Parathyroid adenoma (tissue), 2 donors: ENCODE data around the gene EGFR.

Source experiments
- H2AFZ ChIP-seq: fragments of 300-600 bp; sonication (generic); one replicate; pipeline ENCODE4 v1.7.0; 2017; ENCODE audit warnings: antibody characterized with exemption, mild to moderate bottlenecking
- H3K27ac ChIP-seq: fragments of 300-600 bp; sonication (generic); one replicate; pipeline ENCODE4 v1.7.0; 2017
- H3K27me3 ChIP-seq: fragments of 300-600 bp; sonication (generic); one replicate; pipeline ENCODE4 v1.7.0; 2017; ENCODE audit warnings: low read length; ENCODE audit not compliant: control insufficient read depth, insufficient read depth
- H3K36me3 ChIP-seq: fragments of 300-600 bp; sonication (generic); one replicate; pipeline ENCODE4 v1.7.0; 2017; ENCODE audit warnings: low read length; ENCODE audit not compliant: control insufficient read depth, insufficient read depth
- H3K4me1 ChIP-seq: fragments of 300-600 bp; sonication (generic); one replicate; pipeline ENCODE4 v1.7.0; 2017; ENCODE audit warnings: control low read depth
- H3K4me2 ChIP-seq: fragments of 300-600 bp; sonication (generic); one replicate; pipeline ENCODE4 v1.7.0; 2017; ENCODE audit warnings: low read length
- H3K4me3 ChIP-seq: fragments of 300-600 bp; sonication (generic); one replicate; pipeline ENCODE4 v1.7.0; 2017; ENCODE audit warnings: low read depth, low read length
- H3K79me2 ChIP-seq: fragments of 300-600 bp; sonication (generic); one replicate; pipeline ENCODE4 v1.7.0; 2017; ENCODE audit warnings: control low read depth
- H3K9ac ChIP-seq: fragments of 300-600 bp; sonication (generic); one replicate; pipeline ENCODE4 v1.7.0; 2017; ENCODE audit warnings: mild to moderate bottlenecking
- H3K9me3 ChIP-seq: fragments of 300-600 bp; sonication (generic); one replicate; pipeline ENCODE4 v1.7.0; 2017; ENCODE audit warnings: low read length; ENCODE audit not compliant: control insufficient read depth
- TF ChIP-seq, protein P1 (sequence below): fragments of 300-600 bp; sonication (generic); IDR thresholded peaks from one replicate; pipeline ENCODE4 v1.7.0; 2017; ENCODE audit warnings: antibody characterized with exemption, mild to moderate bottlenecking
- donor health status: primary hyperparathyroidism.

Gene EGFR

DNA sequence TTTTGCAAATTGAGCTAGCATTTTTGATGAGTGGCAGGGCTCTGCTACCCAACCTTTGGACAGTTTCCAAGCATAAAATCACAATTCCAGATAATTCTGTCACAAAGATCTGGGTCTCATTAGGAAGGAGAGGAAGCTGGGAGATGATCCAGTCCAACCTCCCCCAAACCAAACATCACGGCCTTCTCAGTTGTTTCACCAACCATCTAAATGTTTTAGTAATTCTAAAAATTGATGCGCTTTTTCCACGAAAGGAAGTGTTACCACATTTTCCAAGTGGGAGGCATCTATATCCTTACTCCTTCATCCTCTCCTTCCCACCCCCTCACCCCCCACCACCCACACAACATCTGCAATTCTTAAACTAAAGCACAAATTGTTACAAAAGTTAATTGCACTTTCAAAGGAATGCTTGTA lies 108.3 kb downstream of the EGFR start:
- no peaks in the 10 kb centered on the region for H3K36me3 ChIP-seq
- no peak overlapping the region for H3K9ac ChIP-seq
- TF ChIP-seq, protein P1, sequence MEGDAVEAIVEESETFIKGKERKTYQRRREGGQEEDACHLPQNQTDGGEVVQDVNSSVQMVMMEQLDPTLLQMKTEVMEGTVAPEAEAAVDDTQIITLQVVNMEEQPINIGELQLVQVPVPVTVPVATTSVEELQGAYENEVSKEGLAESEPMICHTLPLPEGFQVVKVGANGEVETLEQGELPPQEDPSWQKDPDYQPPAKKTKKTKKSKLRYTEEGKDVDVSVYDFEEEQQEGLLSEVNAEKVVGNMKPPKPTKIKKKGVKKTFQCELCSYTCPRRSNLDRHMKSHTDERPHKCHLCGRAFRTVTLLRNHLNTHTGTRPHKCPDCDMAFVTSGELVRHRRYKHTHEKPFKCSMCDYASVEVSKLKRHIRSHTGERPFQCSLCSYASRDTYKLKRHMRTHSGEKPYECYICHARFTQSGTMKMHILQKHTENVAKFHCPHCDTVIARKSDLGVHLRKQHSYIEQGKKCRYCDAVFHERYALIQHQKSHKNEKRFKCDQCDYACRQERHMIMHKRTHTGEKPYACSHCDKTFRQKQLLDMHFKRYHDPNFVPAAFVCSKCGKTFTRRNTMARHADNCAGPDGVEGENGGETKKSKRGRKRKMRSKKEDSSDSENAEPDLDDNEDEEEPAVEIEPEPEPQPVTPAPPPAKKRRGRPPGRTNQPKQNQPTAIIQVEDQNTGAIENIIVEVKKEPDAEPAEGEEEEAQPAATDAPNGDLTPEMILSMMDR = no peak
- no peak overlapping the region for H3K4me3 ChIP-seq
- H3K27me3 ChIP-seq = no peaks in the 10 kb centered on the region
- H2AFZ ChIP-seq = no peak overlapping the region
- no peak overlapping the region for H3K27ac ChIP-seq
- H3K4me1 ChIP-seq = no peaks in the 10 kb centered on the region
- H3K79me2 ChIP-seq = no peaks in the 10 kb centered on the region
- H3K9me3 ChIP-seq = no peaks in the 10 kb centered on the region
- H3K4me2 ChIP-seq = no peak overlapping the region

DNA sequence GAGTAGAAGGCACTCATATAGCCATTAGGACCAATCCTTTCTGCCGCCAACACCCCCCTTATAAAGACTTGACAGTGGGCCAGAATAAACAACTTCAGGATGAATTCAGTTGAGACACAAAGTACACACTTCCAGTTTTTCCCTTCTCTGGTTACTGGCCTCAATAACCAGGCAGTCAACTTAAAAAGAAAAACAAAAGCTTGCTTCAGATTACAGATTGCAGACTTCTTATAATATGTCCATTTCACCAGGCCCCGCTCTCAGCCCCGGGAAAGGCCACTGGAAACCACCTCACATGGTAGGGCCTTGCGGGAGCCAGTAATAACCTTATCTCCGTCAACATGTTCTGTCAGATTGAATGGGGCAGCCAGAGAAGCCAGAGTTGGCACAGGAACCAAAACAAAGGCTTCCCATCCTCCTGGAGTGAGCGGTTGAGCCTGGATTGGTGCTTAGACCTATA lies 108.8 kb downstream of the EGFR start:
- Histone ChIP-seq H2AFZ (no peak overlapping the region), H3K9ac (no peak overlapping the region), H3K79me2 (no peaks in the 10 kb centered on the region), H3K4me2 (no peak overlapping the region), H3K27me3 (no peaks in the 10 kb centered on the region), H3K4me1 (no peaks in the 10 kb centered on the region), H3K27ac (no peak overlapping the region), H3K36me3 (no peaks in the 10 kb centered on the region), H3K9me3 (no peaks in the 10 kb centered on the region), H3K4me3 (no peak overlapping the region)
- TF ChIP-seq, protein P1 = no peak

DNA sequence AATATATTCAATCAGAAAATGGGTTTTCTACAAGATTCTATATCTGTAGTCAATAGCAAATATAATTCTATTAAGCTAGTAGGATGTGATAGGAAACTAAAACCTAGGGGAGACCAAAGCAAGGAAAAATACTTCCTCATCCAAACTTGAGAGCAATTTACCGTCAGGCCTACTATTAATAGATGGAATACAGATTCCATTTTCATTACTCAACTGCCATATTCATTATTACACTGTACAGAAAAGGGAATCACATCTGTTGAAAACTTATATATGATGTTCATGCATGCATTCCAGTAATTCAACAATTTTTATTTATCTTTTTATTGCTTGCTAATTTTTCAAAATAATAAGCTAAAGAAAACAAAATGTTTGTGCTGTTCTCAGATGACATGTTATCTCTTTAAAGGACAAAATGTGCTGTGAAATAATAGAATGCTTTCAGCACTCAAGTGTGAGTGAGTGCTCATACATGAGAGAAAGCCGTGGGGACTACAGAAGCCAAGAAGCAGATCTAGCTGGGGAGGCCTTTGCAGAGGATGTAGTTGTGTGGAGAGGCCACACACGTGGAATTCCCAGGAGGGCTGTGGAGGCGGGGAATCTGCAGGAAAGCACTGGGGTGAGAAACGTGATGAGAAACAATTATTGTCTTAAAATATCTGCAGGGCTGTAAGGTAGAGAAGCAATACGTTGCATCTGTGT lies 110.0 kb downstream of the EGFR start:
- Histone ChIP-seq H3K9ac (no peak overlapping the region), H2AFZ (no peak overlapping the region), H3K4me1 (no peaks in the 10 kb centered on the region), H3K27ac (no peak overlapping the region), H3K9me3 (no peaks in the 10 kb centered on the region), H3K4me3 (no peak overlapping the region), H3K36me3 (no peaks in the 10 kb centered on the region), H3K79me2 (no peaks in the 10 kb centered on the region), H3K4me2 (no peak overlapping the region), H3K27me3 (no peaks in the 10 kb centered on the region)
- TF ChIP-seq, protein P1 = no peak

DNA sequence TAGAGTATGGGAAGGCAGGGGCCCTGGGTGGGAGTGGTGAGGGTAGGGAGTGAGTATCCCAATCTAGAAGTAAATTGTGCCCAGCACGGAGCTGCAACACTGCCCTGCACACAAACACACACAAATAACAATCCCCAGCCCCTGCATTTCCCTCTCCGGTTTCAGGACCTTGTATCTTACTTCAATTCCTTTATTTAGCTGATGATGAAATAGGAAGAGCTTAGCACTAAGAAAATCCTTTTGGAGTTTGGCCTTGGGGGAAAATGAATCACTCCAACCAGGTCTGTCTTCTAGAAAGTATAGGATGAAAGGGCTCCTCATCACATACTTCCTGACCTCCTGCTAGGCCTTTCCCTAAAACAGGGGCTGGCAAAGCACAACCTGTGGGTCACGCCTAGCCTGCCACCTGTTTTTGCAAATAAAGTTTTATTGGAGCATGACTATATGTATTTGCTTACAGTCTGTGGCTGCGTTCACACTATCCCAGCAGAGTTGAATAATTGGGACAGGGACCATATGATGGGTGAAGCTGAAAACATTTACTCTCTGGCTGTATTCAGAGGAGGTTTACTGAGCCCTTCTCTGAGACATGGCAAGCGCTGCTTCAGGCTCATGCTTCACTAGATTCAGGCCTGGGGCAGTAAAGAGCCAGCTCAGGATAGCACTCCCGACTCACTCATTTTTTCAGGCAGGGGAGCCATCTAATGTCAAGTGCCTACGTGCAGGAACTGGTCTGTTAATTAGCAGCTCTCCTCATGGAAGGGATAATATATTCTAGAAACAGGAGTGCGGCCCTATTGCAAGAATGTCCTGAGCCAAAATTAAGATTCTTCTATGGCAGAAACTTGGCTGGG lies 111.0 kb downstream of the EGFR start:
- no peaks in the 10 kb centered on the region for H3K79me2 ChIP-seq
- no peak overlapping the region for H3K4me3 ChIP-seq
- H2AFZ ChIP-seq = no peak overlapping the region
- H3K27me3 ChIP-seq = no peaks in the 10 kb centered on the region
- no peak overlapping the region for H3K4me2 ChIP-seq
- no peaks in the 10 kb centered on the region for H3K36me3 ChIP-seq
- no peaks in the 10 kb centered on the region for H3K9me3 ChIP-seq
- H3K9ac ChIP-seq = no peak overlapping the region
- no peak overlapping the region for H3K27ac ChIP-seq
- H3K4me1 ChIP-seq = no peaks in the 10 kb centered on the region
- TF ChIP-seq, protein P1 = no peak
